ENCODE data around the gene BBS10. TPM values are rescaled to one million over a fixed set of nuclear protein-coding genes. Genes with fewer than 3 reads are reported as not detected.
"Not testable (repeated sequence)": the region's sequence is repeated elsewhere in the genome, so short reads cannot be mapped to it uniquely, and the experiment has no call there.

BBS10 gene
- total and polyA plus RNA-seq, 10 donors, result 5.2 to 15.0 (median 8.7) TPM

GRCh38 chr12:76383988-76384387, 35.8 kb upstream of the BBS10 start:
- intact Hi-C loops (cut with DNase I; ENCODE audit: low total_unique reads), result no loop called here
- no peak overlapping the region for H3K27ac ChIP-seq
- H3K4me1 ChIP-seq, result no peaks in the 10 kb centered on the region
- WGBS, 5 donors, result 93 to 100% (median 98%) methylated on average over 3 of the region's 3 CpGs
- peaks cover 0 to 86% (median 44%) of the 10 kb centered on the region in 6 donors for H3K36me3 ChIP-seq
- H3K4me3 ChIP-seq, result no peak overlapping the region
- no peaks in the 10 kb centered on the region for H3K9me3 ChIP-seq
- no peak for TF ChIP-seq POLR2A (IDR thresholded peaks at IDR 0.05)
- TF ChIP-seq CTCF (IDR thresholded peaks at IDR 0.05 in 8 of 11, conservative IDR thresholded peaks at IDR 0.05 in 3 of 11), result no peak
- no peak for TF ChIP-seq POLR2AphosphoS5 (IDR thresholded peaks at IDR 0.05)
- H3K27me3 ChIP-seq (replicated peaks in 1 of 7), result no peaks in the 10 kb centered on the region
- no peak for DNase-seq

GRCh38 chr12:76379261-76379660, 31.0 kb upstream of the BBS10 start:
- intact Hi-C loops (cut with DNase I; ENCODE audit: low total_unique reads), result no loop called here
- Histone ChIP-seq H3K4me1 (no peaks in the 10 kb centered on the region), H3K27ac (no peak overlapping the region), H3K9me3 (peaks cover 0 to 3% (median 0%) of the 10 kb centered on the region in 8 donors), H3K4me3 (no peak overlapping the region), H3K36me3 (peaks cover 0 to 86% (median 50%) of the 10 kb centered on the region in 6 donors), H3K27me3 (replicated peaks in 1 of 7) (no peaks in the 10 kb centered on the region)
- TF ChIP-seq CTCF (IDR thresholded peaks at IDR 0.05 in 8 of 11, conservative IDR thresholded peaks at IDR 0.05 in 3 of 11), result no peak
- no peak for TF ChIP-seq POLR2A (IDR thresholded peaks at IDR 0.05)
- no peak for TF ChIP-seq POLR2AphosphoS5 (IDR thresholded peaks at IDR 0.05)
- DNase-seq, result no peak
- 97 to 99% (median 98%) methylated on average over 1 of the region's 1 CpG for WGBS, 5 donors

- H3K4me1 ChIP-seq; intact Hi-C loops (cut with DNase I; ENCODE audit: low total_unique reads); H3K27ac ChIP-seq; DNase-seq; H3K9me3 ChIP-seq; H3K27me3 ChIP-seq (replicated peaks in 1 of 7); H3K4me3 ChIP-seq: not testable (repeated sequence)
- peaks cover 0 to 86% (median 52%) of the 10 kb centered on the region in 6 donors for H3K36me3 ChIP-seq
- WGBS, 5 donors, result 91 to 100% (median 98%) methylated on average over 1 of the region's 1 CpG
Observed at GRCh38 chr12:76376876-76377275, 28.7 kb upstream of the BBS10 start.

- H3K9me3 ChIP-seq, result peaks cover 0 to 3% (median 0%) of the 10 kb centered on the region in 8 donors
- H3K36me3 ChIP-seq, result peaks cover 0 to 91% (median 57%) of the 10 kb centered on the region in 6 donors
- intact Hi-C loops (cut with DNase I; ENCODE audit: low total_unique reads), result no loop called here
- DNase-seq, result no peak
- H3K27me3 ChIP-seq (replicated peaks in 1 of 7), result no peaks in the 10 kb centered on the region
- no peak for TF ChIP-seq POLR2A (IDR thresholded peaks at IDR 0.05)
- no peak for TF ChIP-seq CTCF (IDR thresholded peaks at IDR 0.05 in 8 of 11, conservative IDR thresholded peaks at IDR 0.05 in 3 of 11)
- no peak for TF ChIP-seq POLR2AphosphoS5 (IDR thresholded peaks at IDR 0.05)
- no peak overlapping the region for H3K27ac ChIP-seq
- H3K4me3 ChIP-seq, result no peak overlapping the region
- H3K4me1 ChIP-seq, result no peaks in the 10 kb centered on the region
Observed at GRCh38 chr12:76375939-76376338, 27.7 kb upstream of the BBS10 start.

- no peak overlapping the region for H3K4me3 ChIP-seq
- TF ChIP-seq POLR2A (IDR thresholded peaks at IDR 0.05) (no peak), POLR2AphosphoS5 (IDR thresholded peaks at IDR 0.05) (no peak), CTCF (IDR thresholded peaks at IDR 0.05 in 8 of 11, conservative IDR thresholded peaks at IDR 0.05 in 3 of 11) (no peak)
- no peaks in the 10 kb centered on the region for H3K27me3 ChIP-seq (replicated peaks in 1 of 7)
- H3K27ac ChIP-seq, result no peak overlapping the region
- intact Hi-C loops (cut with DNase I; ENCODE audit: low total_unique reads), result no loop called here
- no peaks in the 10 kb centered on the region for H3K4me1 ChIP-seq
- DNase-seq, result no peak
- peaks cover 0 to 95% (median 61%) of the 10 kb centered on the region in 6 donors for H3K36me3 ChIP-seq
- 82 to 100% (median 93%) methylated on average over 1 of the region's 1 CpG for WGBS, 5 donors
- peaks cover 0 to 3% (median 0%) of the 10 kb centered on the region in 8 donors for H3K9me3 ChIP-seq
Observed at GRCh38 chr12:76375470-76375869, 27.3 kb upstream of the BBS10 start.
